HG03457 (cell line): ENCODE data around the gene SIGMAR1.

Experiments
- ATAC-seq: cut with Tn5 transposase; IDR thresholded peaks from one replicate; pipeline ENCODE4 v1.9.1; 2021; ENCODE audit warnings: moderate number of reproducible peaks; ENCODE audit not compliant: unreplicated experiment

SIGMAR1 gene

GRCh38 chr9:34606190-34606589 is 31.4 kb downstream of the SIGMAR1 start:
- no peak for ATAC-seq

GRCh38 chr9:34603610-34604231 is 33.9 kb downstream of the SIGMAR1 start:
- ATAC-seq: no peak

GRCh38 chr9:34601937-34602573 is 35.5 kb downstream of the SIGMAR1 start:
- ATAC-seq: no peak

GRCh38 chr9:34600908-34601307 is 36.7 kb downstream of the SIGMAR1 start:
- no peak for ATAC-seq

GRCh38 chr9:34599546-34599945 is 38.0 kb downstream of the SIGMAR1 start:
- no peak for ATAC-seq

- no peak for ATAC-seq
Observed at GRCh38 chr9:34594177-34594576, 43.4 kb downstream of the SIGMAR1 start.

- ATAC-seq: no peak
Observed at GRCh38 chr9:34592895-34593601, 44.5 kb downstream of the SIGMAR1 start.

GRCh38 chr9:34591917-34592866 is 45.4 kb downstream of the SIGMAR1 start:
- ATAC-seq: no peak

- no peak for ATAC-seq
Observed at GRCh38 chr9:34591248-34591916, 46.2 kb downstream of the SIGMAR1 start.

- no peak for ATAC-seq
Observed at GRCh38 chr9:34590381-34591247, 47.0 kb downstream of the SIGMAR1 start.

- ATAC-seq: no peak
Observed at GRCh38 chr9:34589636-34590380, 47.8 kb downstream of the SIGMAR1 start, which contains the start of gene CNTFR. TSS of gene CNTFR (minus strand) at chr9:34589724. CDS start at chr9:34568981, 20,743 bp downstream.

GRCh38 chr9:34588671-34589635 is 48.6 kb downstream of the SIGMAR1 start:
- no peak for ATAC-seq

- no peak for ATAC-seq
Observed at GRCh38 chr9:34587271-34587670, 50.3 kb downstream of the SIGMAR1 start.

GRCh38 chr9:34585946-34586669 is 51.5 kb downstream of the SIGMAR1 start:
- no peak for ATAC-seq

- no peak for ATAC-seq
Observed at GRCh38 chr9:34584970-34585369, 52.6 kb downstream of the SIGMAR1 start.
